WTC11 (cell line): ENCODE data around the gene B4GAT1. TPM values are rescaled to one million over a fixed set of nuclear protein-coding genes. Genes with fewer than 3 reads are reported as not detected.
A peak's percentile ranks its signal among the peaks of the same experiment; 100 is the strongest.

Experiments used
- ATAC-seq: fragments of 200-7000 bp; cut with Tn5 transposase; 2 replicates; pipeline ENCODE4 v1.10.0; 2021; ENCODE audit warnings: mild to moderate bottlenecking, moderate library complexity
- CTCF ChIA-PET: fragments of 300-600 bp; sonication (Branson Sonifier 250); formaldehyde crosslinking; loops from one replicate; lab custom pipeline; 2021; ENCODE audit warnings: antibody characterized with exemption; lab: Charles Lee
- POLR2A ChIA-PET: fragments of 350-600 bp; sonication (Branson Sonifier 250); formaldehyde crosslinking; loops from one replicate; lab custom pipeline; 2021; ENCODE audit warnings: antibody characterized with exemption; lab: Charles Lee
- DNase-seq: peaks from one replicate; pipeline ENCODE4 v3.0.0; 2021; ENCODE audit warnings: low spot score
- H3K27ac Mint-ChIP-seq: 2 replicates; pipeline ENCODE4 v1.8.0; 2021; ENCODE audit warnings: mixed read lengths
- H3K27me3 Mint-ChIP-seq: 2 replicates; pipeline ENCODE4 v1.8.0; 2021; ENCODE audit warnings: low read depth, mild to moderate bottlenecking, moderate library complexity, mixed read lengths
- H3K36me3 Mint-ChIP-seq: 2 replicates; pipeline ENCODE4 v1.8.0; 2021; ENCODE audit warnings: mixed read lengths
- H3K4me1 Mint-ChIP-seq: 2 replicates; pipeline ENCODE4 v1.8.0; 2022; ENCODE audit warnings: mixed read lengths
- H3K4me3 Mint-ChIP-seq: 2 replicates; pipeline ENCODE4 v1.8.0; 2021; ENCODE audit warnings: mild to moderate bottlenecking, moderate library complexity, mixed read lengths
- H3K9me3 Mint-ChIP-seq: 2 replicates; pipeline ENCODE4 v1.8.0; 2021; ENCODE audit warnings: mixed read lengths
- ARID4B ChIP-seq: sonication (generic); formaldehyde crosslinking; IDR thresholded peaks from 2 replicates; pipeline ENCODE4 v1.8.0; 2023; ENCODE audit warnings: missing genetic modification reagents, mild to moderate bottlenecking, borderline replicate concordance
- CREB1 ChIP-seq: sonication (generic); formaldehyde crosslinking; IDR thresholded peaks from 2 replicates; pipeline ENCODE4 v1.8.0; 2023; ENCODE audit warnings: mild to moderate bottlenecking, missing genetic modification reagents
- E2F5 ChIP-seq: sonication (generic); formaldehyde crosslinking; IDR thresholded peaks from 2 replicates; pipeline ENCODE4 v1.8.1; 2022; ENCODE audit warnings: mild to moderate bottlenecking, moderate library complexity, missing genetic modification reagents
- ERG ChIP-seq: fragments of 250-450 bp; sonication (Bioruptor Pico); IDR thresholded peaks from 2 replicates; pipeline ENCODE4 v1.8.0; 2021; ENCODE audit warnings: mild to moderate bottlenecking
- ESRRA ChIP-seq: sonication (generic); formaldehyde crosslinking; IDR thresholded peaks from 2 replicates; pipeline ENCODE4 v1.8.1; 2022; ENCODE audit warnings: mild to moderate bottlenecking, missing genetic modification reagents, borderline replicate concordance
- FOXJ3 ChIP-seq: sonication (generic); formaldehyde crosslinking; IDR thresholded peaks from 2 replicates; pipeline ENCODE4 v1.9.0; 2021; ENCODE audit warnings: missing genetic modification reagents, mild to moderate bottlenecking, borderline replicate concordance
- GRHL2 ChIP-seq: fragments of 250-450 bp; sonication (Bioruptor Pico); IDR thresholded peaks from 2 replicates; pipeline ENCODE4 v1.8.0; 2022; ENCODE audit warnings: mild to moderate bottlenecking, moderate library complexity; ENCODE audit not compliant: insufficient replicate concordance, severe bottlenecking
- GTF2I ChIP-seq: fragments of 250-450 bp; sonication (Bioruptor Pico); conservative IDR thresholded peaks from 2 replicates; pipeline ENCODE4 v1.4.0; 2021; ENCODE audit warnings: mild to moderate bottlenecking
- HMGA2 ChIP-seq: fragments of 250-450 bp; sonication (Bioruptor Pico); IDR thresholded peaks from 2 replicates; pipeline ENCODE4 v1.4.0; 2021; ENCODE audit warnings: mild to moderate bottlenecking, moderate library complexity
- JAZF1 ChIP-seq: fragments of 250-450 bp; sonication (Bioruptor Pico); IDR thresholded peaks from 2 replicates; pipeline ENCODE4 v1.9.0; 2021; ENCODE audit warnings: moderate library complexity, mild to moderate bottlenecking, inconsistent platforms
- NFE2L1 ChIP-seq: sonication (generic); formaldehyde crosslinking; IDR thresholded peaks from 2 replicates; pipeline ENCODE4 v1.8.1; 2023; ENCODE audit warnings: missing genetic modification reagents
- NR3C1 ChIP-seq: sonication (generic); formaldehyde crosslinking; conservative IDR thresholded peaks from 2 replicates; pipeline ENCODE4 v1.8.1; 2023; ENCODE audit warnings: low read depth, mild to moderate bottlenecking, missing genetic modification reagents
- PRRX2 ChIP-seq: fragments of 250-450 bp; sonication (Bioruptor Pico); IDR thresholded peaks from 2 replicates; pipeline ENCODE4 v1.8.0; 2021; ENCODE audit warnings: mild to moderate bottlenecking
- SMAD3 ChIP-seq: sonication (generic); formaldehyde crosslinking; IDR thresholded peaks from 2 replicates; pipeline ENCODE4 v1.8.0; 2022; ENCODE audit warnings: missing genetic modification reagents, mild to moderate bottlenecking, borderline replicate concordance
- SOX15 ChIP-seq: fragments of 250-450 bp; sonication (Bioruptor Pico); IDR thresholded peaks from 2 replicates; pipeline ENCODE4 v1.9.0; 2021; ENCODE audit warnings: mild to moderate bottlenecking
- TCF7 ChIP-seq: sonication (generic); formaldehyde crosslinking; IDR thresholded peaks from 2 replicates; pipeline ENCODE4 v1.8.0; 2022; ENCODE audit warnings: mild to moderate bottlenecking, low read depth, missing genetic modification reagents, moderate library complexity
- TEAD1 ChIP-seq: sonication (generic); formaldehyde crosslinking; IDR thresholded peaks from 2 replicates; pipeline ENCODE4 v1.8.0; 2022; ENCODE audit warnings: mild to moderate bottlenecking, missing genetic modification reagents
- USF2 ChIP-seq: sonication (generic); formaldehyde crosslinking; IDR thresholded peaks from 2 replicates; pipeline ENCODE4 v1.8.1; 2023; ENCODE audit warnings: mild to moderate bottlenecking, missing genetic modification reagents, moderate library complexity
- ZBTB43 ChIP-seq: sonication (generic); formaldehyde crosslinking; IDR thresholded peaks from 2 replicates; pipeline ENCODE4 v1.8.1; 2023; ENCODE audit warnings: mild to moderate bottlenecking, missing genetic modification reagents
- ZNF121 ChIP-seq: sonication (generic); formaldehyde crosslinking; IDR thresholded peaks from 2 replicates; pipeline ENCODE4 v1.8.0; 2023; ENCODE audit warnings: missing genetic modification reagents
- ZNF219 ChIP-seq: sonication (generic); formaldehyde crosslinking; IDR thresholded peaks from 2 replicates; pipeline ENCODE4 v1.8.0; 2023; ENCODE audit warnings: missing genetic modification reagents, mild to moderate bottlenecking, borderline replicate concordance
- total RNA-seq: library from RNA; stranded (reverse); gene quantifications from 3 replicates; pipeline ENCODE4 v1.2.3, GENCODE V29; 2021

The B4GAT1 gene
- total RNA-seq, 1 experiment from 2014 or later, result 34.1 TPM

- Mint-ChIP-seq H3K9me3 (no peaks in the 10 kb centered on the region), H3K36me3 (peaks cover 44% of the 10 kb centered on the region), H3K27ac (peak overlapping the region; percentile 42; the same call in 1 of the 2 replicates), H3K27me3 (no peaks in the 10 kb centered on the region), H3K4me1 (peaks cover 16% of the 10 kb centered on the region), H3K4me3 (no peak overlapping the region)
- ChIA-PET CTCF (interaction anchor here (0.9 to 1.6 kb wide), 2 partner anchors 21 to 145 kb away, joined by 3 to 5 read pairs; no protein-coding TSS in a partner anchor), POLR2A (interaction anchor here (1.4 kb wide), 1 partner anchor 50 kb away, joined by 3 read pairs; the partner anchor contains the start of gene CD248)
- ATAC-seq, result no peak
- no peak for DNase-seq
- TF ChIP-seq NFE2L1 (CRISPR knock-in tag) (no peak), ZBTB43 (CRISPR knock-in tag) (no peak), GTF2I (CRISPR knock-in tag) (no peak), JAZF1 (CRISPR knock-in tag) (no peak), SMAD3 (CRISPR knock-in tag) (no peak), GRHL2 (CRISPR knock-in tag) (no peak), ESRRA (no peak), TCF7 (CRISPR knock-in tag) (no peak), PRRX2 (CRISPR knock-in tag) (no peak), ZNF219 (CRISPR knock-in tag) (no peak), CREB1 (CRISPR knock-in tag) (no peak), USF2 (CRISPR knock-in tag) (no peak), FOXJ3 (CRISPR knock-in tag) (no peak), HMGA2 (CRISPR knock-in tag) (no peak)
Observed at GRCh38 chr11:66367561-66368312, 20.3 kb upstream of the B4GAT1 start.

GRCh38 chr11:66366844-66367477 lies 19.5 kb upstream of the B4GAT1 start:
- ATAC-seq, result no peak
- CTCF ChIA-PET, result interaction anchor here (0.9 to 1.6 kb wide), 3 partner anchors 22 to 145 kb away, joined by 3 to 5 read pairs (median 3); partner anchors contain the start of gene YIF1A
- Mint-ChIP-seq H3K36me3 (peaks cover 49% of the 10 kb centered on the region), H3K4me1 (peaks cover 14% of the 10 kb centered on the region), H3K9me3 (no peaks in the 10 kb centered on the region), H3K27ac (no peak overlapping the region), H3K4me3 (no peak overlapping the region), H3K27me3 (no peaks in the 10 kb centered on the region)
- DNase-seq, result no peak
- POLR2A ChIA-PET, result interaction anchor here (1.4 kb wide), 1 partner anchor 50 kb away, joined by 3 read pairs; the partner anchor contains the start of gene CD248
- no peak for TF ChIP-seq SOX15
- no peak for TF ChIP-seq SMAD3 (CRISPR knock-in tag)
- no peak for TF ChIP-seq ARID4B (CRISPR knock-in tag)
- TF ChIP-seq E2F5, result no peak
- no peak for TF ChIP-seq ZBTB43 (CRISPR knock-in tag)
- no peak for TF ChIP-seq TEAD1
- TF ChIP-seq NR3C1 (CRISPR knock-in tag), result no peak
- TF ChIP-seq ERG, result no peak
- TF ChIP-seq GTF2I (CRISPR knock-in tag), result no peak
- TF ChIP-seq ZNF121 (CRISPR knock-in tag), result no peak
- TF ChIP-seq GRHL2 (CRISPR knock-in tag), result no peak
